Measurements from ENCODE around the gene UCHL1. TPM values are rescaled to one million over a fixed set of nuclear protein-coding genes. Genes with fewer than 3 reads are reported as not detected.

Gene UCHL1
- total RNA-seq, 1 experiment from 2014 or later = 299 TPM

GRCh38 chr4:41218703-41219102, 38.0 kb upstream of the UCHL1 start:
- H3K4me3 ChIP-seq = no peak overlapping the region
- 0 out of 2 replicates have a peak, but pooled peaks cover 3% of the 10 kb centered on the region for H3K27me3 ChIP-seq
- DNase-seq = no peak
- no peaks in the 10 kb centered on the region for H3K36me3 ChIP-seq
- H3K27ac ChIP-seq = no peak overlapping the region
- no peaks in the 10 kb centered on the region for H3K9me3 ChIP-seq (replicated peaks)
- no peaks in the 10 kb centered on the region; the same call in 1 of the 2 replicates for H3K4me1 ChIP-seq

GRCh38 chr4:41219421-41219950, 37.2 kb upstream of the UCHL1 start:
- H3K36me3 ChIP-seq = no peaks in the 10 kb centered on the region
- no peak overlapping the region for H3K27ac ChIP-seq
- H3K27me3 ChIP-seq = 0 out of 2 replicates have a peak, but pooled peaks cover 3% of the 10 kb centered on the region
- no peak for DNase-seq
- H3K4me3 ChIP-seq = no peak overlapping the region
- no peaks in the 10 kb centered on the region for H3K9me3 ChIP-seq (replicated peaks)
- H3K4me1 ChIP-seq = no peaks in the 10 kb centered on the region; the same call in 1 of the 2 replicates

- H3K4me1 ChIP-seq = no peaks in the 10 kb centered on the region; the same call in 1 of the 2 replicates
- H3K9me3 ChIP-seq (replicated peaks) = no peaks in the 10 kb centered on the region
- H3K27me3 ChIP-seq = 0 out of 2 replicates have a peak, but pooled peaks cover 3% of the 10 kb centered on the region
- H3K36me3 ChIP-seq = no peaks in the 10 kb centered on the region
- no peak for DNase-seq
- H3K4me3 ChIP-seq = no peak overlapping the region
- H3K27ac ChIP-seq = no peak overlapping the region
These were observed 34.7 kb upstream of the UCHL1 start for GRCh38 chr4:41221850-41222645.

GRCh38 chr4:41227902-41228301, 28.8 kb upstream of the UCHL1 start:
- Histone ChIP-seq H3K9me3 (replicated peaks) (no peaks in the 10 kb centered on the region), H3K27ac (no peak overlapping the region), H3K36me3 (no peaks in the 10 kb centered on the region), H3K4me3 (no peak overlapping the region), H3K4me1 (no peaks in the 10 kb centered on the region), H3K27me3 (no peaks in the 10 kb centered on the region)
- DNase-seq = no peak

- Histone ChIP-seq H3K36me3 (no peaks in the 10 kb centered on the region), H3K4me3 (no peak overlapping the region), H3K27ac (no peak overlapping the region), H3K27me3 (no peaks in the 10 kb centered on the region), H3K9me3 (replicated peaks) (no peaks in the 10 kb centered on the region), H3K4me1 (no peaks in the 10 kb centered on the region)
- no peak for DNase-seq
These were observed 24.3 kb upstream of the UCHL1 start for GRCh38 chr4:41232406-41232805.

GRCh38 chr4:41232856-41233255, 23.9 kb upstream of the UCHL1 start:
- Histone ChIP-seq H3K4me3 (no peak overlapping the region), H3K9me3 (replicated peaks) (no peaks in the 10 kb centered on the region), H3K4me1 (no peaks in the 10 kb centered on the region), H3K27me3 (no peaks in the 10 kb centered on the region), H3K27ac (no peak overlapping the region), H3K36me3 (no peaks in the 10 kb centered on the region)
- DNase-seq = no peak

- Histone ChIP-seq H3K27me3 (no peaks in the 10 kb centered on the region), H3K27ac (no peak overlapping the region), H3K4me3 (no peak overlapping the region), H3K9me3 (replicated peaks) (no peaks in the 10 kb centered on the region), H3K36me3 (no peaks in the 10 kb centered on the region), H3K4me1 (no peaks in the 10 kb centered on the region)
- no peak for DNase-seq
These were observed 20.7 kb upstream of the UCHL1 start for GRCh38 chr4:41236032-41236431.

GRCh38 chr4:41236508-41236907, 20.2 kb upstream of the UCHL1 start:
- no peaks in the 10 kb centered on the region for H3K9me3 ChIP-seq (replicated peaks)
- no peaks in the 10 kb centered on the region for H3K4me1 ChIP-seq
- H3K36me3 ChIP-seq = no peaks in the 10 kb centered on the region
- no peak for DNase-seq
- H3K4me3 ChIP-seq = no peak overlapping the region
- H3K27ac ChIP-seq = no peak overlapping the region
- H3K27me3 ChIP-seq = no peaks in the 10 kb centered on the region

GRCh38 chr4:41241919-41242318, 14.8 kb upstream of the UCHL1 start:
- no peaks in the 10 kb centered on the region for H3K36me3 ChIP-seq
- H3K27ac ChIP-seq = no peak overlapping the region
- no peaks in the 10 kb centered on the region for H3K9me3 ChIP-seq (replicated peaks)
- H3K4me3 ChIP-seq = no peak overlapping the region
- H3K4me1 ChIP-seq = no peaks in the 10 kb centered on the region
- 0 out of 2 replicates have a peak, but pooled peaks cover 2% of the 10 kb centered on the region for H3K27me3 ChIP-seq
- no peak for DNase-seq

GRCh38 chr4:41245983-41246382, 10.7 kb upstream of the UCHL1 start:
- Histone ChIP-seq H3K9me3 (replicated peaks) (no peaks in the 10 kb centered on the region; the same call in 1 of the 2 replicates), H3K27me3 (0 out of 2 replicates have a peak, but pooled peaks cover 2% of the 10 kb centered on the region), H3K4me3 (no peak overlapping the region), H3K36me3 (no peaks in the 10 kb centered on the region), H3K27ac (no peak overlapping the region), H3K4me1 (no peaks in the 10 kb centered on the region)
- no peak for DNase-seq

GRCh38 chr4:41256131-41256739, 493 bp upstream of the UCHL1 start:
- Histone ChIP-seq H3K27me3 (no peaks in the 10 kb centered on the region), H3K36me3 (peaks cover 16% of the 10 kb centered on the region), H3K4me1 (peaks cover 5% of the 10 kb centered on the region; the same call in 1 of the 2 replicates), H3K9me3 (replicated peaks) (no peaks in the 10 kb centered on the region), H3K4me3 (peak overlapping the region; percentile 88), H3K27ac (0 out of 2 replicates have a peak overlapping the region, but pooled peaks have one; percentile 10)
- peak; percentile 28 to 47 for DNase-seq

- H3K36me3 ChIP-seq = peaks cover 28% of the 10 kb centered on the region
- H3K27me3 ChIP-seq = no peaks in the 10 kb centered on the region
- H3K4me3 ChIP-seq = peak overlapping the region; percentile 88
- H3K27ac ChIP-seq = peak overlapping the region; percentile 63
- DNase-seq = peak; percentile 62 to 63
- H3K4me1 ChIP-seq = peaks cover 5% of the 10 kb centered on the region; the same call in 1 of the 2 replicates
- no peaks in the 10 kb centered on the region for H3K9me3 ChIP-seq (replicated peaks)
These were observed 651 bp downstream of the UCHL1 start for GRCh38 chr4:41257257-41257901.

- no peak for DNase-seq
- H3K27ac ChIP-seq = no peak overlapping the region; the same call in 1 of the 2 replicates
- no peaks in the 10 kb centered on the region for H3K9me3 ChIP-seq (replicated peaks)
- H3K27me3 ChIP-seq = no peaks in the 10 kb centered on the region
- peak overlapping the region; percentile 88 for H3K4me3 ChIP-seq
- peaks cover 32% of the 10 kb centered on the region for H3K36me3 ChIP-seq
- H3K4me1 ChIP-seq = peaks cover 5% of the 10 kb centered on the region; the same call in 1 of the 2 replicates
These were observed 1.2 kb downstream of the UCHL1 start for GRCh38 chr4:41257906-41258305.

GRCh38 chr4:41258783-41259182, 2.1 kb downstream of the UCHL1 start:
- DNase-seq = peak; percentile 53 to 77
- no peak overlapping the region for H3K4me3 ChIP-seq

More at GRCh38 chr4:41258783-41259182, 2.1 kb downstream of the UCHL1 start:
- peaks cover 5% of the 10 kb centered on the region; the same call in 1 of the 2 replicates for H3K4me1 ChIP-seq
- H3K36me3 ChIP-seq = peaks cover 41% of the 10 kb centered on the region
- H3K27me3 ChIP-seq = no peaks in the 10 kb centered on the region
- no peaks in the 10 kb centered on the region for H3K9me3 ChIP-seq (replicated peaks)
- H3K27ac ChIP-seq = peak overlapping the region; percentile 10; the same call in 1 of the 2 replicates
